ENCODE data around the gene GATA5.

The GATA5 gene

DNA sequence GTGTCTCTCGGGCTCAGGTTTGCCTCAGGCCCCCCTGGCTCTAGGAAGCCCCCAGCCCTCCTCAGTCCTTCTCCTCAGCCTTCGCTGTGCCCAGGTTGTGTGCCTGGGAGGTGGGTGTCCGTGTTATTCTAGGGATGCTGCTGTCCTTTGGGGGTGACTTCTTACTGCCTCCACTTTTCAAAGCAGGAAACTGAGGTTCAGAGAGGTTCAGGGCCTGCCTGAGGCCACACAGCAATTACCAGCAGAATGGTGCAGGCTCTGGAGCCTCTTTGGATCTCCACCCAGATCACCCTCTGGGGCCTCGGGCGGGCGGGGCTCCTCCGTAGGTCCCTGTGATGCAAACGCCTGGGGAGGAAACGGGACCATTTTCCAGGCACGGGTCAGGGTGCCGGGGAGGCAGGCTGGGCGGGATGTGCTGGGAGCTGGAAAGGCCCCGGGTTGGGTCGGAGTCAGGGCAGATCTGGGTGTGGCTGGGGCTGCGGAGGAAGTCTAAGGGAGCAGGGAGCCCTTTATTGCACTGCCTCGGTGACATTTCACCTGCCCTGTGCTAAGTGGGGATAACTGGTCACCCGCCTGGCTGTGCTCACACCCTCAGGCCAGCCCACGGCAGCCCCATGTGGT lies 23.2 kb downstream of the GATA5 start:
- DNase-seq: no peak

DNA sequence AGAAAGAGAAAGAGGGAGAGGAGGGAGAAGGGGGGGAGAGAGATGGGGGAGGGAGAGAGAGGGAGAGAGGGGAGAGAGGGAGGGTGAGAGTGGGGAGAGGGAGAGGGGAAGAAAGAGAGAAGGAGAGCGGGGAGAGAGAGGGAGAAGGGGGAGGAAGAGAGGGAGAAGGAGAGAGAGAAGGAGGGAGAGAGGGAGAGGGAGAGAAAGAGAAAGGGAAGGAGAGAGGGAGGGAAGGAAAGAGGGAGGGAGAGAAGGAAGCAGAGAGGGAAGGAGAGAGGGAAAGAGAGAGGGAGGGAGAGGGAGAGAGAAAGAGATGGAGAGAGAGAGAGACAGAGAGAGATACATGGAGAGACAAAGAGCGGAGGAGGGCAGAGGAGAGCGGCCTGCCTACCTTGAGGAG lies 23.8 kb downstream of the GATA5 start:
- DNase-seq: no peak

DNA sequence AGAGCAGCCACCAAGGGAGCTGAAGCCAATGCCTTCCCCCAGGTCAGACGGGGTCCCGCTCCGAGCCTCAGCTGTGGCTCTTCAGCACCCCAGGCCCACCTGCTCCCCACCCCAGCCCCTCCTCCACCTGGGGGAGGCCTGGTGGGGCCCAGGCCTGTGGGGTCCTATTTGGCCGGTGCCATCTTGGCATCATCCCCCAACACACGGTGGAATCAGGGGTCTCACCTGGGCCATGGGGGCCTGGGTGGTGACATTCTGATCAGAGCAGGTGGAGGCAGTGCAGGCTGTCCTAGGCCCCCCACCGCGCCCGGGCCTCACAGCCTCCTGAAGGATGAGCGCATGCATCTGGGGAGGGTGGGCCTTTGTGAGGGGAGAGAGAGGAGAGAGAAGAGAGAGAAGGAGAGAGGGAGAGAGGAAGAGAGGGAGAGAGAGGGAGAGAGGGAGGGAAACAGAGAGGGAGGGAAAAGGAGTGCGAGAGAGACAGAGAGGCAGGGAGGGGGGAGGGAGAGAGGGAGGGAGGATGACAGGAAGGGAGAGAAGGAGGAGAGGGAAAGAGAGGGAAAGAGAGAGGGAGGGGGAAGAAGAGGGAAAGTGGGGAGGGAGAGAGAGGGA lies 24.5 kb downstream of the GATA5 start:
- no peak for DNase-seq

DNA sequence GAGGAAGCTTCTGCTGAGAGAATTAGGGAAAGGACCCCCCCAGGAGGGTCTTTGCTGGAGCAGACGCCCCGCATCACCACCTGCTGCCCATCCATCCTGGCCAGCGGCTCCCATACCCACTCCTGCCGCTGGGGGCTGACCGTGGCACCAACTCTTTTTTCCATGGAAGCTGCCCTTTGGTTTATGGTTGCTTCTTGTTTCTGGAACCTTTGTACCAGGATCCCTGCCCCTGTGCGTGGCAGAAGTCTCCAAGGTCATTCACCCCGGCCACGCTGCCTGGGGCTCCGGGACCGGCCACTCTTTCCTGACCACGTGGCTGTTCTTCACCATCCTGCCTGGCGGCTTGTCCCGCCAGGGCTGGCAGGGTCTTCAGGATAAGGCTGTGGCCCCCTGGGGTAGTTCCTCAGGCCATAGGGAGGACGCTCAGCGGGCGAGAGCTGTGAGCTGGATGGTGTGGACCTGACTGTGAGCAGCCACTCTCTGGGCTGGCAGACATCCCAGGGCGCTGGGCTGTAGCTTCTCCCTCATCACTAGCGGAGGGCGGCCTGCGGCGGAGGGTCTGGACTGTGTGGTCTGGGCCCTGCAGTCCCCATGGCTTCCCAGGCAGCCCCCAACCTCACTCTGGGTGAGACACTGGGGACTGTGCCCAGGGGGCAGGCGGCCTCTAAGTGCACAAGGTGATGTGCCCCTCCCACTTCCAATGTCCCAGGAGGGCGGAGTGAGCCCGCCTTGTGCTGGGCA lies 25.7 kb downstream of the GATA5 start:
- no peak for DNase-seq

DNA sequence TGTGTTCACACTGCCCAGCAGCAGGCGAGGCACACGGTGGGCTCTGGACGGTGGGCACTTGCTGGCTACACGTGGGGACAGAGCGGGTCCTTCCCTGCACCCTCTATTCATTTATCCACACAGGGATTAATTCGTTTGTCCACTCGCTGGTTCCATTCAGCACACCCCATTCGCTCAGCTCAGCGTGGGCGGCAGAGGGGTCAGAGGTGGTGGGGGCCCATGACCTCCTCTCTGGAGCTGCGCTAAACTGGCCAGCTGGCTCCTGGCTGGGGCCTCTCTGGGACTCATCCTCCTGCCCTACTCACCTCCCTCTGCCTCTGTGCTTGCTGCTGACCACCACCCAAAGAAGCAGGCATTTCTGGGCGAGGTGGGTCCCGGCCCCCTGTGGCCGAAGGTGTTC lies 27.0 kb downstream of the GATA5 start:
- DNase-seq: no peak

DNA sequence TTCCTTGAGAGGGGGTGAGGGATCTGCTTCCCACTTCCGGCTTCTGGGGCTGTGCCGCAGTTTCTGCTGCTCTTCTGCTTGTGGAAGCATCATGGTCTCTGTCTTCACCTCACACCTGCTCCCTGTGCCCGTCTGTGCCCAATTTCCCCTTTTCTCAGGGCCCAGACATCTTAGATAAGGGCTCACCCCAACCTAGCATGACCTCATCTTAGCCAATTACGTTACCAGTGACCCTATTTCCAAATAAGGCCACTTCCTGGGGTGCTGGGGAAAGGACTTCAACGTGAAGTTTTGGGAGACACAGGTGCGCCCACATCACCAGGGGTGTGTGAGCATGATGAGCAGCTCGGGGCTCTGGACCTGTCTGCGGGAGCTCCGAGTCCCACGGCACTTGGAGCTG lies 27.8 kb downstream of the GATA5 start:
- DNase-seq: no peak

DNA sequence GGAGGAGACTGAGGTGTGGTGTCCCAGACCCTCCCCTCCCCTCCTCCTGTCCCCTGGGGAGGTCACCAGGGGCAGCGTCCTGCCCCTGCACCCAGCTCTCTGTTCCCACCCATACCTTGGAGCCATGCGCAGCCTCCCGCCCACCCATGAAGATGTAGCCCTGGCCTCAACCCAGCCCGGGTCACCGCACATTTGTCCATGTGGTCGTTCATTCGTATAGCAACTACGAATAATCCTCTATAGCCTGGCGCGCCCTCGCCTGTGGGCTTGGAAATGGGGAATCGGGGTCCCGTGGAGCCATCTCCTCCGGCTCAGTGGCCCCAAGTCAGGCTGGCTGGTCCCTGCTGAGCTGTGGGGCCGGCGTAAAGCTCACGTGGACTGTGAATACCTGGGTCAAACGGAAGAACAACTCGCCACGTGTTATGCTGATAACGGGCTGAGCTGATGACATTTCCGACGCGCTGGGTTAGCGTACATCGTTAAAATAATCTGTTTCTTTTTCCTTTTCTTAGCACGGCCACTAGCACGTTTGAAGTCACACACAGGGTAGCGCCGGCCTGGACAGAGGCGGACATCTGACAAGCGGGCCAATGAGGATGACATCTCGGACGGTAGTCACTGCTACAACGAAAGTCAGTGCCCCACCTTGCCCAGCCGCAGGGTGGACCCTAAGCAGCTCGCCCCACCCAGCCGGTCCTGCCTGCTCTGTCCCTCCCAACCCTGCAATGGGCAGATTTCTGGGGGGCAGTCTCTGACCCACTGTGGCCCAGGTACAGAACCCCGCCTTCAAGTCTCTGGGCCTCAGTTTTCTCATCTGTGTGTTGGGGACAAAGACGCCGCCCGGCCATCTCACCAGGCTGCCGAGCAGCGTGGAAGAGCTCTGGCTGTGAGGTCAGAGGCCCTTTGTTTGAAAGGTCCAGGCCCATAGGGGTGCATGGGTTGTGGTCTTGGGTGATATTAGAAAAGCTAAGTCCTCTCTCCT lies 28.6 kb downstream of the GATA5 start:
- DNase-seq: no peak

DNA sequence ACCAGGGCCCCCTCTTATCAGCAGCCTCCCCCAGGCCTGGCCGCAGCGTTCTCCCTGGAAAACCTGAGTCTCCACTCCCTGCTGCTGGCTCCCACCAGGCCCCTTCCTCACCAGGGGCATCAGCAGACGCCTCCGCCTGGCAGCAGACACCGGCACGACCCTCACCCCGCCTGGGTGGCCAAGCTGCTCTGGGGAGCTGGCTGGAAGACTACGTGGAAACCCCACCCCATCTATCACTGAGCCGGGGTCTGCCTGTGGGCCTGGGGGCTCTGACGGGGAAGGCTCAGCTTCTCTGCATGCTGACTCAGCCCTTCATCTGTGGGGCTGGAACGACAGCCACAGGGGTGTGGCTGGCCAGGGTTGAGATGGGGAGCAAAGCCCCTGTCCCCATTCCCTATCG lies 29.3 kb downstream of the GATA5 start:
- DNase-seq: no peak

DNA sequence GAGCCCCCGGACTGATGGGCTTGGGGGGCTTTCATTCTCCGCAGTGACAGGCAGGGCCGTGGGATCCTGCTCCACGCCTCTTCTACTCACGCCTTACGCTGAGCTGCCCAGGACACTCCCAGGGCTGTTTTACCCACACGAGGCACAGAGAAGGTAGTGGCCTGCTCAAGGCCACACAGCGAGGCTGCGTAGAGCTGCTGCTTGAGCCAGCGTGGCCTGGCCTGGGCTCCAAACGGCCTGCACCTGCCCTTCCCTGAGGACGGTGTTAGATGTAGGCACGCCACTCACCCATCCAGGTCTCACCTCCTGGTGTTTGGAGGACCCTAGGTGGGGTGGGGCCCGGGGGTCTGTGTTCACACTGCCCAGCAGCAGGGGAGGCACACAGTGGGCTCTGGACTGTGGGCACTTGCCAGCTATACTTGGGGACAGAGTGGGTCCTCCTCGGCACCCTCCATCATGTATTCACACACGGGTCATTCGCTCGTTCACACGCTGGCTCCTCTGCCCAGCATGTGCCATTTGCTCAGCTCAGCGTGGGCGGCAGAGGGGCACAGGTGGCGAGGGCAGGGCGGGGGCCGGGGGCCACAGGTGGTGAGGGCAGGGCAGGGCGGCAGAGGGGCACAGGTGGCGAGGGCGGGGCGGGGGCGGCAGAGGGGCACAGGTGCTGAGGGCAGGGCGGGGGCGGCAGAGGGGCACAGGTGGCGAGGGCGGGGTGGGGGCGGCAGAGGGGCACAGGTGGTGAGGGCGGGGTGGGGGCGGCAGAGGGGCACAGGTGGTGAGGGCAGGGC lies 30.0 kb downstream of the GATA5 start:
- DNase-seq: no peak

DNA sequence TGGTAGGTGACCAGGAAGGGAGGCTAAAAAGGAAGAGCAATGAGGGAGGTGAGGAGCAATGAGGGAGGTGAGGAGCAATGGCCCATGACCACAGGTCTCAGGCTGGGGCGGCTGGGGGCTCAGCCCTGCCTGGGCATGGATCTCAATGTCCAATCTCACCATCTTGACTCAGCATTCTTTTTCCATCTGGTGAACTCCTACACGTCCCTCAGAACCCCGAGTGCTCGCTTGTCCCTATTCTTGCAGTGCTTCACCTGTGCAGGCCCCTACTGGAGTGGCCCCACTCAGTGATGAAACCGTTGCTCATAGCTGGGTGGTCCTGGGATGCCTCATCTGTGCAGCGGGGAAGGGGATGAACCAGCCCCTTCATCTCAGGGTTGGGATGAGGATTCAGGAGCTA lies 31.5 kb downstream of the GATA5 start:
- no peak for DNase-seq

DNA sequence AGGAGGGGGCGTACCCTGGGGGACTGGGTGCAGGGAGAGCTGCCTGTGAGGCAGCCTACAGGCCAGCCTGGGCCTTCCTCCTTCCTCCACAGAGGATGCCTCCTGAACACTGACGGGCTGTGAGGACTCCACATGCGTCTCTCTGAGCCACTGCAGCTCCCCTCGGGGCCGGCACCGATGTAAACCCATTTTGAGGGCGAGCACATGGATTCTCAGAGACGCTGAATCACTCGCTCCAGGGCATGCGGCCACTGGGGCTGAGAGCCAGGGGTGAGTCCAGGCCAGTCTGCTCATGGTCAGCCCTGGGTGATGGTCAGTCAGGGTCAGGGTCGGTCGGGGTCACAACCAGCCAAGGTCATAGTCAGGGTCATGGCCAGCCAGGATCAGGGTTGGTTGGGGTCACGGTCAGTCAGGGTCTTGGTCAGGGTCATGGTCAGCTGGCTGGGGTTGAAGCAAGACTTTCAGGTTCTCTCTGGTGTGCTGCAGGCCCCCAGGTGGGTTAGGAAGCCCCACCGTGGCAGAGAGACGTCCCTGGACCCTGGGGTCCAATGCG lies 33.7 kb downstream of the GATA5 start:
- no peak for DNase-seq

DNA sequence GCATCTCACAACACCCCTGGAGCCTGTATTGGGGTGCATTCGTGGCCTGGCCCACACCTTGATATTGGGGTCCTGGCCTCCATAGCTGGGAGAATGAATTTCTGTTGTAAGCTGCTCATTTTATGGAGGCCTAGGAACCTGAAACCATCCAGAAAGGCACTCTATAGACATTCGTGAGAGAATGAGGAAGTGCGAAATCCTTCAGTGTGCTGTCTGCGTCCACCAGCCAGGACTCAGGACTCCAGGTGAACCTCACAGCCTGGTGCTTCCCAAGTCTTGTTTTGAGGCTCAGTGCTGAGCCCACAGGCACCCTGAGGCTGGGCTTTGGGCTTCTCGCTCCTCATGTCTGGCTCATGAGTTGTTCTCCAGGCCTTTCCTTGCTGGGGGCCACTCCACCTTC lies 36.6 kb downstream of the GATA5 start:
- DNase-seq: no peak

DNA sequence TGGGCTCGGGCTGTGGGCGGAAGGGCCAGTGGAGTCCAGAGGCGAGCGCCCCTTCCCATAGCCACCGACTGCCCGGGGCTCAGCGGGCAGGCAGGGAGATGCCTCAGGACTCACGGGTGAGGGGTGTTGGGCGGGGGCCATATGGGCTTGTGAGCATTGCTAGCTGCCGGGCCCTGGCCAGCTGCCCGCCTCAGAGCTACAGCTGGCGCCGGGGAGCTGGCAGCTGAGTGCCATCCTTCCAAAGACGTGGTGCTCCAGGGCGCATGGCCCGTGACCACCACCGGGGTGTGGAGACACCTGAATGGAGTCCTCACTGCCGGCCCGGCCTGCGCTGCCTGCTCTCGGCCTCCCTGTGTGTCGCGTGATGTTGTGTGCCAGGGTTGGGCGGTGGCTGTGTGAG lies 37.9 kb downstream of the GATA5 start:
- no peak for DNase-seq

DNA sequence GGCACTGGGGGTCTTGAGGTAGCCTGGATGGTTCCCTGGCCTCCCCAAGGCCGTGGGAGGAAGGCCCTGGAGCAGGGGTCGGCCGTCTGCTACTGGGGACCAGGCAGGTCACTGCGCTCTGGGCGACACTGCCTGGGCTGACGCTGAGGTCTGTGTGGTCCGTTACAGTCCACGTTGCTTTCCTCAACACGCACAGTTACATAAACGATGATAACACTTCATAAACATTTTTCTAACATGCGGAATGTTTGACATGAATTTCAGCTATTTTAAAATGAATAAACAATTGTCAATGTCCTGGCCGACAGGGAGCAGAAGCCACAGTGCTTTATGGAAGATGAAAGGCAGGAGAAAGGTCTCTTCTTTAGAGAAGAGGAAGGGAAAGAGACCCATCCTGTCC lies 38.3 kb downstream of the GATA5 start:
- no peak for DNase-seq

DNA sequence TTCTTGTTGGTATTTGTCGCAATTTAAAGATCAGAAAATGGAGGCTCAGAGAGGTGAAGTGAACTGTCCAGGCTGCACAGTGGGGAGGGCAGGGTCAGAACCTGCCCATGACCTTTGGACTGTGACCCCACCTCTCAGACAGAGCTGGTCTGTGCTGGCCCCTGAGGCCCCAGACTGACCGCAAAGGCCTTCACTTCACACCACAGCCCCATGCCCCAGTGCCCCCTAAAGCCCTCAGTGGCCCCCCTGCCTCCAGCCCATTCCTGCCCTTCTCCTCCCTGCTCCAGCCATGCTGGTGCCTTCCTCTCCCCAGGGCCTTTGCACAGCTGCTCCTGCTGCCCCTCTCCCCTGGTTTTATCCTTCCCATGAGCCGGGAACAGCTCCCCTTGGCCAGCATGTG lies 39.1 kb downstream of the GATA5 start:
- DNase-seq: no peak

DNA sequence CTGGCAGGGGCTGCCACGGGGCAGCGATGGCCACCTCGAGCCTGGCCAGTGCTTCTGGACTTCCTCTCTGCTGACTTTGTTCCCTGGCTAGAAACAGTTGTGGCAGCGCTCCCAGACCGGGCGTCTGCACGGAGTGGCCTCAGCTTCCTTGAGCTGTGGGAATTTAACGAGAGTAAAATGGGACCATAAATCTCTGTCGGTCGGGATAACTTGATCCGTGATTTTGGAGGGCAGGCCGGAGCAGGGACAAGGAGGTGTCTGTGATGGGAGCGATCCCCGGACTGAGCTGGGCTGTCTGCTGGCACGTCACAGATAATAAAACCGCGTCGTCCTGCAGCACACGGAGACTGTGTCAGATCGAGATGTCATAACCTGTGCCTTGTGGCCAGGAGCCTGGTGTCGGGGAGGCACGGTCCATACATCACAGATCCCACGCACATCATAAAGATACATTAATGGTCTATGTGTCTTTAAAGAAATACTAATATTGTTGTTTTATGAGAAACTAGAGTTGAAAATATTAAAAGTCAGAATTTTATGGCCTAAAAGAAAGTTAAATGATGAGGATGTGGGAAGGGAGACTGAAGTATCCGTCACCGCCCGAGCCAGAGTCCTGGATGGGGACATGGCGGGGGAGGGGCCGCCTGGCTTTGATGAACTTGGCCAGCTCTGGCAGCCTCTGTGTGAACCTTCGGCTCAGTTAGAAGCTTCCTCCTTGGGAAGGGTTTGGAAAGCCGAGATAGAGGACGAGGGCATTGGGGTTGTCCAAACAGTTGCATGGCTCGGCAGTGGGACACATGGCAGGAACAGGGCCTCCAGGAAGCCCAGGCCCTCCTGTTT lies 41.9 kb downstream of the GATA5 start:
- no peak for DNase-seq

DNA sequence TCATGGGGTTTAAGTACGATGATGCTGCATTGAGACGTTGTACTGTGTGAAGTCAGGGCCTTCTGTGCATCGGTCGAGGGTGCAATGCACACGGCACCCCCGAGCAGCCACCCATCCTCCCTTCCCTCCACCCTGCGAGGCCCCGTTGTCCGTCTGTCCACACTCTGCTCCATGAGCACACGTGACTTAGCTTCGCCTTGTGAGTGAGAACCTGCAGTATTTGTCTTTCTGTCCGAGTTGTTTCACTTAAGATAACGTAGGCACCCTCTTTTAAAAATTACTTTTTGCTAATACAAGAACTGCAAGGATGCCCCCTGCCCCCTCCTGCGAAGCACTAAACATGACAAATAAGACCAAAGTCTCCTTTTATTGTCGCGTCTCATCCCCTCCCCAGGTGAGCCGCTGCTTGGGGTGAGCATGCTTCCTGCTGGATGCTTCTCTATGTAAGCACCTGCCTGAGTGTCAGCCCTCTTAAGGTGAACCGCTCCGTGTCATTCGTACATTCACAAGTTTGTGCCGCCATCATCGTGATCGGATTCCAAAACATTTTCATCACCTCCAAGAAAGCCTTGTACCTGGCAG lies 44.8 kb downstream of the GATA5 start:
- no peak for DNase-seq

DNA sequence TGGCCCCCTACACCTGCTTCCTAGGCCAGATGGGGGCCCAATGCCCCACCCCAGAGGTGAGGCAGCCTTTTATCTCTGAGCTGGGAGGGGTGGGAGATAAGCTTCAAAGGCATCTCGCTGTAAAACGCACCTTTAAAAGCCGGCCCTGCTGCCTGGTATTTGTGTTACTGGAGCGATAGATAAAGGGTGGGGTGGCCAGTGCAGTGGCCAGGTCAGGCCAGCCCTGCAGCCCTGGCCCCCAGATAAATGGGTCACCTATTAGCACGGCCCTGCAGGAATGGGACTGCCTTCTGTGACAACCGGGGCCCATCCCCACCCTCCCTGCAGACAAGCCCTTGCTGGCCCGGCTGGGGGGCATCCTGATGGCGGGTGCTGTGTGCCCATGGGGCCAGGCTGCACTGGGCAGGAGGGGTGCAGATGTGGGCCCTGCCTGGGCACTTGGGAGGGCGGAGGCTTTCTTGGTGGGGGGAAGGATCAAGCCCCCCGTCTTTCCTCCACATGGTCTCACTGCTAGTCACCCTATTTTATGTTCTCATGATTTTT lies 45.4 kb downstream of the GATA5 start:
- no peak for DNase-seq

DNA sequence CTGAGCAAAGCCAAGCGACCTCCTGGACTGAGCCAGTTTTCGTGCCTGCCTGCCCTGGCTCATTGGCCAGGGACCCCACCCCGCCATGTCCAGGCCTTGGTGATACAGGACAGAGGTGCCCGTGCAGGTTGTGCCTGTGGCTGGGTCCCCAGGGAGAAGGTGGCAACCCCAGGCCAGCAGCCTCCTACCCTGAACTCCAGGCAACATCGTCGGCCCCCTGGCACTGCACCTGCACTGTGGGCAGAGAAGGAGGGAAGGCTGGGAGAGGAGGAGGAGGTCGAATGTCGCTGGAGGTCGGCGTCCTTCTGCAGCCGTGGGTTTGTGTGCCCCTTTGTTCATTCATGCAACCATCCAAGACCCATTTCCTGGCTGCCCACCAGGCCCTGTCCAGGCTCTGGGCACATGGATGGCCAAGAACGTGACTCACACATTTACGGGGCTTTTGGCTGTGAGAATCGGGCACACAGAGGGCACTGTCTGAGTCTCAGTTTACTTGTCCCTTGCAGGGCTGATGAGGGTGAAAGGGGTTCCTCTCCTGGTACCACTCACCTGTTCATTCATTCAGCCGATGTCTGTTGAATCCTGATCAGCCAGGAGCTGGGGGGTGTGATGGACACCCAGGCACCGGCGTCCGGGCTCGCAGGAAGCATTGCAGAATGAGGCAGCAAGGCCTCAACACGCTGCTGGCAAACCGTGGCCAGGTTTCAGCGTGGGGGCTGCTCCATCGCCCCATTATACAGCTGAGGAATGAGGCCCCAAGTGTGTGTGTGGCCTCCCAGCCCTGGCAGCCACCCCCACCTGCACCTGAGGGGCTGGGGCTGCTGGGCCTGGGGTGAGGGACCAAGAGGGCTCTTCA lies 46.1 kb downstream of the GATA5 start:
- no peak for DNase-seq

All from activated CD8-positive, alpha-beta memory T cell treated with anti-CD3 and anti-CD28 coated beads, Interleukin-2, amount 50 U/mL, for 4 hours (primary cell).